Activated gamma-delta T cell (primary cell): Measurements from ENCODE around the gene ZNF652.
"Not testable (repeated sequence)": the region's sequence is repeated elsewhere in the genome, so short reads cannot be mapped to it uniquely, and the experiment has no call there.

Source experiments
- DNase-seq: peaks from one replicate; lab custom pipeline; 2025; lab: John Stamatoyannopoulos, UW

Gene ZNF652

GRCh38 chr17:49386373-49386772 lies 24.3 kb upstream of the ZNF652 start:
- DNase-seq: no peak

DNA sequence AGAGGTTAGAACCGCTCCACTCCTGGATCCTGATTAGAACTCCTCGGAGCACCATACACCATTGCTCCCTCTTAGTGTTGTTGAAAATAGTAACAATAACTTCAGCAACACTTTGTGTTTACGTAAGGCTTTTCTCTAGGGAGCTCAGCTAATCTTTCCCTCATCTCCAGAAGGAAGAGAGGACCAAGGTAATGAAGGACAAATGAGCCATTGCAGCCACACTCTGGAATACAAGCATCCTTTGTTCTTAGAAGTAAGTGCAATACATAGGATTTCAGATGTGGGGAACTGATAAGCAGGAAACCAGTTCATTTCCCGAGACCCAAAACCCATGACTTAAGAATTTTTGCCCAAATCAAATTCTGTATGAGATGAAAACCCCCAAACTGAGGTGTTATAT lies 22.9 kb upstream of the ZNF652 start:
- no peak for DNase-seq

DNA sequence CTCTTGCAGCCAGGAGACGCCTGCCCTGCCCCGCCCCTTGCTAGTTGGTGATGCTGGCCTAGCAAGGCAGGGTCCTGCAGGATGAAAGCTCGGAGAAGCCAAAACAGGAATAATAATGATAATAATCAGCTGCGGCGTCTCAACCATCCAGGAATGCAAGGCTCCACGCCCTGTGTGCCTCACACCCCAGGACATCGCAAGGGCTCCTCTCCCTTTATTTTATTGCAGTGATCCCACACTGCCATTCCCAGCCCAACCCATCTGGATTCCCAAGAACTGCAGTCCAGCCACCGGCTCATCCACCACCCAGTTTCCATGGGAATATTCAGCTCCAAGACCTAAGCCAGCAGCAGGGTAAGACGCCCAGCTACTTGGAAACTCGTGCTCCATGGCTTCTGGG lies 21.0 kb upstream of the ZNF652 start:
- DNase-seq: no peak

GRCh38 chr17:49382556-49382955 lies 20.5 kb upstream of the ZNF652 start:
- DNase-seq: no peak

DNA sequence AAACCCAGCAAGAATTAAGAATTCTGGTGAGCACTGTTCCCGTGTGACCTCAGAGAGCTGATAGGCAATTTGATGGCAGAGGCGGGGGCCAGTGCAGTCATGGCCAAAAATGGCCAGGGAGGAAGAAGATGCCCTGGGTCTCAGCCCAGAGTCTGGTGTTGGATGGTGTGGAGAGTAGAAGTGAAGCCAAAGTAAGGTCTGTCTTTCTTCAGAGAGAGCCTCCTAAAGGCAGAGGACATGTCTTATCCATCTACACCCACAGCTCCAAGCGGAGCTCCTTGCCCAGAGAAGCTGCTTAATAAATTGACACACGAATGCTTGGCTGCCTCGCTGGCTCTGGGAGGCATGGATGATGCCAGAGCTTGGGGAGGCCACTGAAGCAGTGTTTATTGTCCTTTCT lies 19.7 kb upstream of the ZNF652 start:
- no peak for DNase-seq

GRCh38 chr17:49381033-49381432 lies 19.0 kb upstream of the ZNF652 start:
- no peak for DNase-seq

DNA sequence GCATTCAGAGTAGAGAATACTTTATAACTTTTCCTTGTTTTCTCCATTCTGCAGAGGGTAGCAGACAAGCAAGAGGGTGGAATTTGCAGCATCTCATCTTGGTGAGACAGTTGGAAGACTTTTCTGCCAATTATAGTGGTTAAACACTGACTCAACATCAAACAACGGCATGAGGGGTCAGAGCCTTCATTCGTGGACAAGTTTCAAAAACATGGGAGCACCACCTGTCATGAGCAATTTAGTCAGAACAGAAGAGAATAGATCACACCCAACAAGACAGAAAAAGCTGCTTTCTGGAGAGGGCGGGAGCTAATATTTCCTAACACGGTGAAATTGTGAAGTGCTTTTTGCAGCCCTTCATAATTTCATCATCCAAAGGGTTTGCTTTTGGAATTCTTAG lies 17.9 kb upstream of the ZNF652 start:
- no peak for DNase-seq

DNA sequence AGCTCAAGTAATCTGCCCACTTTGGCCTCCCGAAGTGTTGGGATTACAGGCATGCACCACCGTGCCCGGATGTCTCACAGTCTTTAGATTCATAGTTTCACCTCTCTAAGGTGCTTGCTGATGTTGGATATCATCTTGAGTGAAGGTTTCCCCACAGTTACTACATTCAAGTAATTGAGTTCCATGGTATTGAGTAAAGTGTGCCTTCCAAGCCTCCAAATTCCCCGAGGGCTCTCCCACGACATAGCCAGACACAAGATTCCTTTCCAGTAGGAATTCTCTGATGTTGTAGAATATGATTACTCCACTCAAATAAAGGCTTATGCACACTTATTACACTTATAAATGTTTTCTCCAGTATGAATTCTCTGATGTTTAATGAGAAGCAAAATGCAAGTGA lies 16.3 kb upstream of the ZNF652 start:
- DNase-seq: no peak

- DNase-seq: no peak
These were observed 13.5 kb upstream of the ZNF652 start for GRCh38 chr17:49375544-49375943.

- no peak for DNase-seq
These were observed 11.1 kb upstream of the ZNF652 start for GRCh38 chr17:49373115-49373514.

DNA sequence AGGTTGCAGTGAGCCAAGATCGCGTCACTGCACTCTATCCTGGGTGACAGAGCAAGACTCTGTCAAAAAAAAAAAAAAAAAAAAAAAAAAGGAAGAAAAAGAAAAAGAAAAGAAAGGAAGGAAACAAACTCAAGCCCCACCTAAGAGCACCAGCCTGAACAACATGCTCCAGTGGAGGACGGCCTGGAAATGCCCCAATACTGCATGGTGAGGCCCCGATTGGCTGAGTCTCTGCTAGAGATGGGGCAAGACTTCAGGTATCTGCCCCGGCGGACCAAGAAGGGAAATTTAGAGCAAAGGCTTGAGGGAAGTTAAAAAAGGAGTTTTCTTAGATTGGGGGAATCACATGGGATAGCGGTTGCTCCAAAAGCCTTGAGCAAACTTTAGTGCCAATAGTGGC lies 10.4 kb upstream of the ZNF652 start:
- no peak for DNase-seq

GRCh38 chr17:49370971-49371834 lies 9.2 kb upstream of the ZNF652 start:
- no peak for DNase-seq

DNA sequence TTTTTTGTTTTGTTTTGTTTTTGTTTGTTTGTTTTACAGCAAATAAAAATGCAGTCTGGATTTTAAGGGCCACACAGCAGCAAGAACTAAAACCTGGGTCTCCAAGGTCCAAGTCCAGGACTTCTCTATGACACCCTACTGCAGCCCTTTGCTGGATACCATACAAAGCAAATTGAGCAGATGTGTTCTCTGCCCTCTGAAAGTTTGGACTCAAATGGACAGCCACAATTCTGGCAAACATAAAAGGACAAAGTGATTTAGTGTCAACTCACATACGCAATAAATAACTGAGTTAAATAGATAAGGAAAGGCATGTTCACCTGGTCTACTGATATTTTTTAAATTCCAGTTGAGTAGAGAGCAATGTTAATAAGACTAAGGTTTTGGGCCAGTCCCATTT lies 7.7 kb upstream of the ZNF652 start:
- no peak for DNase-seq

GRCh38 chr17:49369089-49369488 lies 7.0 kb upstream of the ZNF652 start:
- DNase-seq: no peak

DNA sequence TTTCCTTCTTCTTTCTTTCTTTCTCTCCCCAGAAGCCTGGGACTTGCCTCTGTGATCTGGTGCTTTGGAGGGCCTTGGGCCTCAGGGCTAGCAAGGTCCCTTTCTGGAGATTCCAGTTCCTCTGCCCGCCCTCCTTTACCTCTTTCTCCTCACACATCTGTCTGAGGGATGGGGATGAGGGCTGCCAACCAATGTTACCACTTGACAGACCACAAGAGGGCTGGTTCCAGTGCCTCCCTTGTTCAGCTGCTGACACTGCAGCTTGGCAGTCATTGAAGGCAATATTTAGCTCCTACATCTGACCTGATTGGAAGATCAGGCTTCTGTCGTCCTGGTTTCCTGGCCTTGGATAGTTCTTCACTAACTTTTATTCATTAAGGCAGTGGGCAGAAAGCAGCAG lies 3.6 kb upstream of the ZNF652 start:
- DNase-seq: no peak

DNA sequence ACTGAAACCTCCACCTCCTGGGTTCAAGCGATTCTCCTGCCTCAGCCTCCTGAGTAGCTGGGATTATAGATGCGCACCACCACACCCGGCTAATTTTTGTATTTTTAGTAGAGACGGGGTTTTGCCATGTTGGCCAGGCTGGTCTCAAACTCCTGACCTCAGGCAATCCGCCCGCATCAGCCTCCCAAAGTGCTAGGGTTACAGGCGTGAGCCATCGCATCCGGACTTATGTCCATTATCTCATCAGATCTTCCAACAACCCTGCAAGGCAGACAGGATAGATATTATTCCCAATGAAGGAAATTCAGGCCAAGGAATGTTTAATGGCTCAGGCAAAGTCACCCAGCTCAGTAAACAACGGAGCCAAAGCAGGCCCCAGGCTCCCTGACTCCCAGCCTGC lies 3.1 kb upstream of the ZNF652 start:
- DNase-seq: not testable (repeated sequence)

GRCh38 chr17:49364119-49364518 lies 2.1 kb upstream of the ZNF652 start:
- DNase-seq: no peak

- no peak for DNase-seq
These were observed 1.2 kb upstream of the ZNF652 start for GRCh38 chr17:49363251-49363650.

- no peak for DNase-seq
These were observed 670 bp upstream of the ZNF652 start for GRCh38 chr17:49362723-49363117.

GRCh38 chr17:49361129-49361901 lies 735 bp downstream of the ZNF652 start:
- peak; percentile 68 for DNase-seq

- no peak for DNase-seq
These were observed 1.3 kb downstream of the ZNF652 start for GRCh38 chr17:49360796-49361128.

DNA sequence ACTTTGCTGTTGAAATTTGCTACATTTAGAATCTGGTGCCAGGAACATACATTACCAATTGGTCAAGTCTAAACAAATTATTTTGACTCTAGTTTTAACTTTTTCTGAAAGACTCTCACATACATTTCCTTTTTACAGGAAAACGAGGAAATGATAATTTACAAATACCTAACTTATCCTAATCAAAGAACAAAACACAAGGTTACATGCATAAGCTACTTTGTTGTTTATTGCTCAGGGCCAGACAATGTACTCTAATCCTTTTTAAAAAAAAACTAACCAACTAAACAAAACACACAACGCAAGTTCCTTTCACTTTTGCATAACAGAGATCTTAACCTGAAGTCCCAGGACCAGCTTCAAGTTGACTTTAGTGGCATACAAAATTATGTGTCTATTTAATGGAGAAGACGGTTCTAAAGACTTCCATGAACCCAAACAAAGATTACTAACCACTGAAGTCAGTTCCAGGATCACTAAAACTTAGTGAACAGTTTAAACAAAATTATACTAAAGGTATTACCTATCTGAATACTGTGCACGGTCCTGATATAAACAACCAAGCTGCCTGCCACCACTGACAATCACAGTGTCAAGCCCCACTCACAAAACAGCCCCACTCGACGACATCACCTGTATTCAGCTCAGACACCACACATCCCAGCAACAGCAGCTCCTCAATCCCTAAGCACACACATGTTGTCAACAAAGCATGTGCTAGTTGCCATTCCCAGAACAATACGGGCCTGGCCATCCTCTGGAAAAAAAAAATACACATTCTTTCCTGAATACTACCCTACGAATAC lies 1.9 kb downstream of the ZNF652 start:
- no peak for DNase-seq
